ENCODE results near the gene RAB2B.

Gene RAB2B

DNA sequence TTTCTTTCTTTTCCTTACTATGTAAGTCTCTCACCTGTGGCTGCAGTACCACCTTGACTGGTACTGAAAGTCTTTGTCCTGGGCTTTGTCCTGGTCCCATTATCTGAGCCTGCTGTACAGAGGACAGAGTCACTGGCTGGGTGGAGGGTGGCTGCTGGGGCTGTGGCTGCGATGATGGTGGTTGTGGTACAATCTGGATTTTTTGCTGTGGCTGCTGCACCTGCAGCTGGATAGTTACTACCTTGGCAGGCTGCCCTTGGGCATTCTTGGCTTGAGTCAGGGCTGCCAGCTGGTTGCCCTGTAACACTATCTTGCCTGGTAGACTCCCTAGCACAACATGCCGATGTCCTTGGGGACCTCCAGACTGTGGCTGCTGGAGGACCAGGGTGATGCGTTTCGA is 47.8 kb downstream of the RAB2B start:
- H3K9me3 ChIP-seq, result no peaks in the 10 kb centered on the region
- TF ChIP-seq, protein P1, sequence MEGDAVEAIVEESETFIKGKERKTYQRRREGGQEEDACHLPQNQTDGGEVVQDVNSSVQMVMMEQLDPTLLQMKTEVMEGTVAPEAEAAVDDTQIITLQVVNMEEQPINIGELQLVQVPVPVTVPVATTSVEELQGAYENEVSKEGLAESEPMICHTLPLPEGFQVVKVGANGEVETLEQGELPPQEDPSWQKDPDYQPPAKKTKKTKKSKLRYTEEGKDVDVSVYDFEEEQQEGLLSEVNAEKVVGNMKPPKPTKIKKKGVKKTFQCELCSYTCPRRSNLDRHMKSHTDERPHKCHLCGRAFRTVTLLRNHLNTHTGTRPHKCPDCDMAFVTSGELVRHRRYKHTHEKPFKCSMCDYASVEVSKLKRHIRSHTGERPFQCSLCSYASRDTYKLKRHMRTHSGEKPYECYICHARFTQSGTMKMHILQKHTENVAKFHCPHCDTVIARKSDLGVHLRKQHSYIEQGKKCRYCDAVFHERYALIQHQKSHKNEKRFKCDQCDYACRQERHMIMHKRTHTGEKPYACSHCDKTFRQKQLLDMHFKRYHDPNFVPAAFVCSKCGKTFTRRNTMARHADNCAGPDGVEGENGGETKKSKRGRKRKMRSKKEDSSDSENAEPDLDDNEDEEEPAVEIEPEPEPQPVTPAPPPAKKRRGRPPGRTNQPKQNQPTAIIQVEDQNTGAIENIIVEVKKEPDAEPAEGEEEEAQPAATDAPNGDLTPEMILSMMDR (IDR thresholded peaks at IDR 0.05), result no peak
- no peaks in the 10 kb centered on the region for H3K27me3 ChIP-seq
- no peaks in the 10 kb centered on the region for H3K4me1 ChIP-seq (ENCODE audit: control insufficient read depth in 1 of 2, insufficient read depth in 1 of 2, low read depth in 1 of 2, low read length in 1 of 2)
- H3K27ac ChIP-seq, result no peak overlapping the region
- H3K4me3 ChIP-seq (ENCODE audit: low read depth in 1 of 2, low read length in 1 of 2), result no peak overlapping the region
- peaks cover 84% of the 10 kb centered on the region for H3K36me3 ChIP-seq

DNA sequence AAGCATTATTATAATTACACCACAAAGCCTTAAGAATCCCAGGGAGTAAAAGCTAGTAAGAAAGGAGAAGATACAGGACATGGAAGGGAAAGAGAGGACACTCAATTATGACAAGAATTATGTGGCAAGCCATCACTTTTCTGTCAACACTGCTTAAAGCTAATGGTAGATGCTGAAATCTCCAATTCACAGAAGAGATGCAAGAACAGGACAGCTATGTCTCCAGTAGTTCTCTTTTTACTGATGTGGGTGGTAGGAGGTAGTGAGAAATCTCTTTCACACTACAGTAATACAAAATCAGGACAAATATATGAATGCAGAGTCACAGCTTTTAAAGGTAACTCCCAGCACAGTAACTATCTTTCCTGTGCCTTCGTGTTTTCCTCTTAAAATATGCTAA is 50.1 kb downstream of the RAB2B start:
- H3K36me3 ChIP-seq, result peaks cover 100% of the 10 kb centered on the region
- TF ChIP-seq, protein P1 (IDR thresholded peaks at IDR 0.05), result no peak
- H3K27ac ChIP-seq, result no peak overlapping the region
- H3K9me3 ChIP-seq, result no peaks in the 10 kb centered on the region
- H3K4me1 ChIP-seq (ENCODE audit: control insufficient read depth in 1 of 2, insufficient read depth in 1 of 2, low read depth in 1 of 2, low read length in 1 of 2), result no peaks in the 10 kb centered on the region
- no peaks in the 10 kb centered on the region for H3K27me3 ChIP-seq
- no peak overlapping the region for H3K4me3 ChIP-seq (ENCODE audit: low read depth in 1 of 2, low read length in 1 of 2)

DNA sequence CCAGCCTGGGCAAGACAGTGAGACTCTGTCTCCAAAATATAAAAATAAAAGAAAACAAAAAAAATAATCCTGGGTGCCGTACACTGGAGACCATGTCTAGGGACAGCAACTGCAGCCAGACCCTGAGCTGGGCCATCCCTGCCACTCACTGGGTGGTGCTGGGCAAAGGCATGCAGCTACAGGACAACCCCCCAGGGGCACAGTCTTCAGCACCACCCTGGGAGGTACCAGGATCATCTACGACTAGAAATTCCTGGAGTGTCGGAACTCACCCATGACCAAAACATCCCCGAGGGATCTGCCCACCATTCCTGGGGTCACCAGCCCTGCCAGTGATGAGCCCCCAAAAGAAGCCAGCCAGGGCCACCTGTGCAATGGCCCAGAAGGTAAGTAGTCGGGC is 57.2 kb downstream of the RAB2B start:
- peaks cover 91% of the 10 kb centered on the region for H3K36me3 ChIP-seq
- no peaks in the 10 kb centered on the region for H3K27me3 ChIP-seq

DNA sequence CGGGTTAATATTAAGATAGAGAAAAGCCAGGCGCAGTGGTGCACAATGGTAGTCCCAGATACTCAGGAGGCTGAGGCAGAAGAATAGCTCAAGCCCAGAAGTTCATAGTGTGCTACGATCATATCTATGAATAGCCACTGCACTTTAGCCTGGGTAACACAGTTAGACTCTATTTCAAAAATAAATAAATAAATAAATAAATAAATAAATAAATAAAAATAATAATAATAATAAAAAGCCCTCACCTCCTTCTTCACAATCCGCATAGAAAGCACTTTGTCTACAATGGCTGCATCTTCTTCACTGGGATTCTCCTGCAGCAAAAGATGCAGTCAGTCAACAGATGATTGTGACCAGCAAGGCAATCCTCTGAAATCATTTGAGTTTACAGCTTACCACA is 61.4 kb downstream of the RAB2B start:
- H3K36me3 ChIP-seq, result peaks cover 91% of the 10 kb centered on the region
- H3K27me3 ChIP-seq, result no peaks in the 10 kb centered on the region
- TF ChIP-seq, protein P1 (IDR thresholded peaks at IDR 0.05), result no peak
- H3K4me1 ChIP-seq (ENCODE audit: control insufficient read depth in 1 of 2, insufficient read depth in 1 of 2, low read depth in 1 of 2, low read length in 1 of 2), result no peaks in the 10 kb centered on the region
- H3K4me3 ChIP-seq (ENCODE audit: low read depth in 1 of 2, low read length in 1 of 2), result no peak overlapping the region
- no peak overlapping the region for H3K27ac ChIP-seq
- H3K9me3 ChIP-seq, result no peaks in the 10 kb centered on the region

More for the DNA sequence above, 57.2 kb downstream of the RAB2B start:
- no peaks in the 10 kb centered on the region for H3K4me1 ChIP-seq (ENCODE audit: control insufficient read depth in 1 of 2, insufficient read depth in 1 of 2, low read depth in 1 of 2, low read length in 1 of 2)
- TF ChIP-seq, protein P1 (IDR thresholded peaks at IDR 0.05), result no peak
- no peak overlapping the region for H3K4me3 ChIP-seq (ENCODE audit: low read depth in 1 of 2, low read length in 1 of 2)
- no peak overlapping the region for H3K27ac ChIP-seq
- H3K9me3 ChIP-seq, result no peaks in the 10 kb centered on the region

DNA sequence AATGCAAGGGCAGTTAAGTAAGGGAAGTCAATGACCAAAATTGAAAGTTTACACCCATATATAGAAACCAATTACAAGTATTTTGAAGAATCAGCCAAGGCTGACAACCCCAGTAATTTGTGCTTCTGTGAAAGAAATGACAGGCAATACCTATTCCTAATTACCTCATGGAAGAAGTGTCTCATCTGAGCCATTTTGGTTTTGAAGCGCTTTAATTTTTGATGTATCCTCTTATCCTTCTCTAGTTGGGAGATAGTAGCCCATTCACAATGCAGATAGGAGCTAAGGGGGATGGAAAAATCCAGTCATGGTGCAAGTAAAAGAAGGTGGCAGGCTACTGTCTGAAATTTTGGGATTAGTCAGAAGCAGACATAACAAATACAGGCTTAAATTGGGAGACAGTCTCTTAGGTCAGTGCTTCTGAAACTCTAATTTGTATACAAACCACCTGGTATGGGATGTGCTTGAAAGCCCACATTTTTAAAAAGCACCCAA is 62.6 kb downstream of the RAB2B start:
- TF ChIP-seq, protein P1 (IDR thresholded peaks at IDR 0.05), result no peak
- Histone ChIP-seq H3K27ac (no peak overlapping the region), H3K36me3 (peaks cover 91% of the 10 kb centered on the region)

More for the DNA sequence above, 62.6 kb downstream of the RAB2B start:
- Histone ChIP-seq H3K27me3 (no peaks in the 10 kb centered on the region), H3K4me3 (ENCODE audit: low read depth in 1 of 2, low read length in 1 of 2) (no peak overlapping the region), H3K4me1 (ENCODE audit: control insufficient read depth in 1 of 2, insufficient read depth in 1 of 2, low read depth in 1 of 2, low read length in 1 of 2) (no peaks in the 10 kb centered on the region), H3K9me3 (no peaks in the 10 kb centered on the region)
